Neural cell (in vitro differentiated cells): ENCODE measurements around the gene CACNA1I. TPM values are rescaled to one million over a fixed set of nuclear protein-coding genes. Genes with fewer than 3 reads are reported as not detected.

Experiments used
- H2AFZ ChIP-seq: fragments of 200-600, 300-800 bp; sonication (generic), shearing (Covaris generic); 2 replicates; pipeline ENCODE4 v1.6.0; 2014; ENCODE audit warnings: low read depth, mild to moderate bottlenecking, antibody characterized with exemption, low read length, moderate library complexity
- H3F3A ChIP-seq: fragments of 200-600 bp; shearing (Covaris generic); 2 replicates; pipeline ENCODE4 v1.6.1; 2016; ENCODE audit warnings: mild to moderate bottlenecking, moderate library complexity, mixed read lengths, antibody characterized with exemption, low read length; ENCODE audit not compliant: insufficient read depth, poor library complexity, severe bottlenecking
- H3K27ac ChIP-seq: fragments of 200-600, 300-800 bp; sonication (generic), shearing (Covaris generic); 2 replicates; pipeline ENCODE4 v1.5.1; 2014; ENCODE audit warnings: mild to moderate bottlenecking, low read length, moderate library complexity
- H3K27me3 ChIP-seq: fragments of 300-800, 200-600 bp; sonication (generic), shearing (Covaris generic); 2 replicates; pipeline ENCODE4 v1.6.0; 2014; ENCODE audit warnings: mild to moderate bottlenecking, low read depth, low read length, moderate library complexity; ENCODE audit not compliant: insufficient read depth
- H3K36me3 ChIP-seq: fragments of 300-800, 200-600 bp; sonication (generic), shearing (Covaris generic); 2 replicates; pipeline ENCODE4 v1.5.1; 2014; ENCODE audit warnings: mild to moderate bottlenecking, antibody characterized with exemption, low read length, moderate library complexity; ENCODE audit not compliant: insufficient read depth
- H3K4me2 ChIP-seq: fragments of 300-800, 200-600 bp; sonication (generic), shearing (Covaris generic); 2 replicates; pipeline ENCODE4 v1.6.0; 2014; ENCODE audit warnings: mild to moderate bottlenecking, low read length
- H3K4me3 ChIP-seq: fragments of 300-800, 200-600 bp; sonication (generic), shearing (Covaris generic); 2 replicates; pipeline ENCODE4 v1.5.1; 2014; ENCODE audit warnings: mild to moderate bottlenecking, low read length, moderate library complexity
- H3K79me2 ChIP-seq: fragments of 200-600 bp; shearing (Covaris generic); replicated peaks from 2 replicates; pipeline ENCODE4 v1.6.0; 2014; ENCODE audit warnings: mild to moderate bottlenecking, low read length, moderate library complexity; ENCODE audit not compliant: insufficient read depth
- H3K9ac ChIP-seq: fragments of 300-800, 200-600 bp; sonication (generic), shearing (Covaris generic); 2 replicates; pipeline ENCODE4 v1.6.1; 2016; ENCODE audit warnings: mild to moderate bottlenecking, low read length, mixed read lengths
- H3K9me2 ChIP-seq: fragments of 200-600 bp; shearing (Covaris generic); 2 replicates; pipeline ENCODE4 v1.6.1; 2016; ENCODE audit warnings: mild to moderate bottlenecking, low read length, mixed read lengths; ENCODE audit not compliant: insufficient read depth
- H3K9me3 ChIP-seq: fragments of 200-600, 300-800 bp; sonication (generic), shearing (Covaris generic); 2 replicates; pipeline ENCODE4 v1.6.1; 2016; ENCODE audit warnings: mild to moderate bottlenecking, mixed run types, low read length, moderate library complexity, mixed read lengths
- H4K20me1 ChIP-seq: fragments of 200-600 bp; shearing (Covaris generic); 2 replicates; pipeline ENCODE4 v1.6.1; 2016; ENCODE audit warnings: mild to moderate bottlenecking, mixed run types; ENCODE audit not compliant: insufficient read depth
- CTCF ChIP-seq: fragments of 450-650 bp; IDR thresholded peaks from 2 replicates; pipeline ENCODE4 v1.5.1; 2014; ENCODE audit warnings: antibody characterized with exemption, mild to moderate bottlenecking, moderate library complexity; ENCODE audit not compliant: poor library complexity, severe bottlenecking
- EP300 ChIP-seq: fragments of 450-650 bp; conservative IDR thresholded peaks from 2 replicates; pipeline ENCODE4 v1.6.1; 2014; ENCODE audit warnings: antibody characterized with exemption, mild to moderate bottlenecking, moderate library complexity; ENCODE audit not compliant: poor library complexity, severe bottlenecking
- EZH2 ChIP-seq: fragments of 200-600, 300-800 bp; shearing (Covaris generic), sonication (generic); IDR thresholded peaks from 2 replicates; pipeline ENCODE4 v1.6.1; 2014; ENCODE audit warnings: antibody characterized with exemption, low read length, borderline replicate concordance, mild to moderate bottlenecking; ENCODE audit not compliant: insufficient read depth, poor library complexity, severe bottlenecking
- MXI1 ChIP-seq: fragments of 450-650 bp; conservative IDR thresholded peaks from 2 replicates; pipeline ENCODE4 v1.6.1; 2014; ENCODE audit warnings: antibody characterized with exemption, mild to moderate bottlenecking; ENCODE audit not compliant: poor library complexity, severe bottlenecking
- POLR2AphosphoS5 ChIP-seq: IDR thresholded peaks from 2 replicates; pipeline ENCODE4 v1.6.1; 2012
- RAD21 ChIP-seq: fragments of 450-650 bp; conservative IDR thresholded peaks from 2 replicates; pipeline ENCODE4 v1.6.1; 2014; ENCODE audit warnings: antibody characterized with exemption, mild to moderate bottlenecking, moderate library complexity
- SMC3 ChIP-seq: fragments of 450-650 bp; conservative IDR thresholded peaks from 2 replicates; pipeline ENCODE4 v1.6.1; 2014; ENCODE audit warnings: antibody characterized with exemption, mild to moderate bottlenecking, moderate library complexity; ENCODE audit not compliant: poor library complexity
- TAF1 ChIP-seq: IDR thresholded peaks from 2 replicates; pipeline ENCODE4 v1.6.1; 2012; ENCODE audit warnings: low read depth
- polyA plus RNA-seq: library from polyadenylated mRNA; depleted of rRNA; stranded (reverse); fragments of >200 nt; gene quantifications from 2 replicates; pipeline ENCODE4 v1.2.3, GENCODE V29; 2014
- TF ChIP-seq, protein P1 (sequence below): IDR thresholded peaks from 2 replicates; pipeline ENCODE4 v1.6.1; 2012; ENCODE audit warnings: borderline replicate concordance

CACNA1I gene
- polyA plus RNA-seq, 1 donor from 2014 or later: 1.9 TPM

GRCh38 chr22:39618996-39619530, 48.5 kb downstream of the CACNA1I start:
- Histone ChIP-seq H3K9me2 (no peaks in the 10 kb centered on the region), H3K4me2 (no peak overlapping the region), H3K27ac (no peak overlapping the region), H3K36me3 (no peaks in the 10 kb centered on the region), H3K27me3 (no peaks in the 10 kb centered on the region), H3K9ac (no peak overlapping the region), H4K20me1 (no peaks in the 10 kb centered on the region), H3F3A (no peaks in the 10 kb centered on the region), H3K79me2 (no peaks in the 10 kb centered on the region), H3K4me3 (no peak overlapping the region), H2AFZ (no peak overlapping the region), H3K9me3 (no peaks in the 10 kb centered on the region)
- TF ChIP-seq, protein P1, sequence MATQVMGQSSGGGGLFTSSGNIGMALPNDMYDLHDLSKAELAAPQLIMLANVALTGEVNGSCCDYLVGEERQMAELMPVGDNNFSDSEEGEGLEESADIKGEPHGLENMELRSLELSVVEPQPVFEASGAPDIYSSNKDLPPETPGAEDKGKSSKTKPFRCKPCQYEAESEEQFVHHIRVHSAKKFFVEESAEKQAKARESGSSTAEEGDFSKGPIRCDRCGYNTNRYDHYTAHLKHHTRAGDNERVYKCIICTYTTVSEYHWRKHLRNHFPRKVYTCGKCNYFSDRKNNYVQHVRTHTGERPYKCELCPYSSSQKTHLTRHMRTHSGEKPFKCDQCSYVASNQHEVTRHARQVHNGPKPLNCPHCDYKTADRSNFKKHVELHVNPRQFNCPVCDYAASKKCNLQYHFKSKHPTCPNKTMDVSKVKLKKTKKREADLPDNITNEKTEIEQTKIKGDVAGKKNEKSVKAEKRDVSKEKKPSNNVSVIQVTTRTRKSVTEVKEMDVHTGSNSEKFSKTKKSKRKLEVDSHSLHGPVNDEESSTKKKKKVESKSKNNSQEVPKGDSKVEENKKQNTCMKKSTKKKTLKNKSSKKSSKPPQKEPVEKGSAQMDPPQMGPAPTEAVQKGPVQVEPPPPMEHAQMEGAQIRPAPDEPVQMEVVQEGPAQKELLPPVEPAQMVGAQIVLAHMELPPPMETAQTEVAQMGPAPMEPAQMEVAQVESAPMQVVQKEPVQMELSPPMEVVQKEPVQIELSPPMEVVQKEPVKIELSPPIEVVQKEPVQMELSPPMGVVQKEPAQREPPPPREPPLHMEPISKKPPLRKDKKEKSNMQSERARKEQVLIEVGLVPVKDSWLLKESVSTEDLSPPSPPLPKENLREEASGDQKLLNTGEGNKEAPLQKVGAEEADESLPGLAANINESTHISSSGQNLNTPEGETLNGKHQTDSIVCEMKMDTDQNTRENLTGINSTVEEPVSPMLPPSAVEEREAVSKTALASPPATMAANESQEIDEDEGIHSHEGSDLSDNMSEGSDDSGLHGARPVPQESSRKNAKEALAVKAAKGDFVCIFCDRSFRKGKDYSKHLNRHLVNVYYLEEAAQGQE: no peak

DNA sequence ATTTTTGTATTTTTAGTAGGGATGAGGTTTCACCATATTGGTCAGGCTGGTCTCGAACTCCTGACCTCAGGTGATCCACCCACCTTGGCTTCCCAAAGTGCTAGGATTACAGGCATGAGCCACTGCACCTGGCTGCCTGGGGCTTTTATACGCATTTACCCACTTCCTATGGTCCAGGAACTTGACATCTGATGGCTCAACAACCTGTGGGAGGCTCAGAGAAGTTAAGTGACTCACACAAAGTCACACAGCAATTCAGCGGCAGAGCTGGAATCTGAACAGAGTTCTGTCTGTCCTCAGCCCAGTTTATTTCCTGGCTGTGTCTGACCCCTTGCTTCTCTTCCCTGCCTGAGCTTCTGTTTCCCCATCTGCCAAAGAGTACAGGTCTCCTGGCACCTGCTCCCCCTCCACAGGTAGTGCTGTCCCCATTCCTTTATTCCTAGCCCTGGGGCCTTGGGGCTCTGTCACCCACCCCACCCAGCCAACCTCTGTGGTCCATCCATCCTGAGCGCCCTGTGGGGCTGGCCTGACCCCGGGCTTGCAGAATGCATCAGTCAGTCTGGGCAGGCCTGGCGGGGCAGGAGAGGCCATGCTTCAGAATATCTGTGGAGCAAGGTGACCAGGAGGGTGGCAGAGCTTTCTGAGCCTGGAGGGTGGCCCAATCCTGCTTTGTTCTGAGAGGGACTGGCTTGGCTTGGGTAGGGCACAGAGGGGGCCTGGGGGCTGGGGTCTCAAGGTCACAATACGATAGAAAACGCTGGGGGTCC, 50.6 kb downstream of the CACNA1I start:
- H2AFZ ChIP-seq: no peak overlapping the region
- no peaks in the 10 kb centered on the region for H3K9me2 ChIP-seq
- no peaks in the 10 kb centered on the region for H3K27me3 ChIP-seq
- TF ChIP-seq RAD21: no peak
- TF ChIP-seq EZH2: no peak
- no peak for TF ChIP-seq EP300
- H4K20me1 ChIP-seq: no peaks in the 10 kb centered on the region
- no peak overlapping the region for H3K27ac ChIP-seq
- no peaks in the 10 kb centered on the region for H3K36me3 ChIP-seq
- H3K79me2 ChIP-seq: no peaks in the 10 kb centered on the region
- no peak overlapping the region for H3K4me2 ChIP-seq
- H3F3A ChIP-seq: no peaks in the 10 kb centered on the region
- H3K9me3 ChIP-seq: no peaks in the 10 kb centered on the region
- H3K4me3 ChIP-seq: no peak overlapping the region
- H3K9ac ChIP-seq: no peak overlapping the region

GRCh38 chr22:39621826-39622225, 51.3 kb downstream of the CACNA1I start:
- Histone ChIP-seq H3K79me2 (no peaks in the 10 kb centered on the region), H4K20me1 (no peaks in the 10 kb centered on the region), H3K9ac (no peak overlapping the region), H3K36me3 (no peaks in the 10 kb centered on the region), H3K4me2 (no peak overlapping the region), H2AFZ (no peak overlapping the region), H3K27ac (no peak overlapping the region), H3F3A (no peaks in the 10 kb centered on the region), H3K9me2 (no peaks in the 10 kb centered on the region), H3K27me3 (no peaks in the 10 kb centered on the region), H3K9me3 (no peaks in the 10 kb centered on the region), H3K4me3 (no peak overlapping the region)
- TF ChIP-seq MXI1 (no peak), POLR2AphosphoS5 (no peak), EZH2 (no peak), CTCF (no peak), EP300 (no peak), SMC3 (no peak), TAF1 (no peak), RAD21 (no peak)
- TF ChIP-seq, protein P1: no peak
